Mononuclear cell (primary cell): Measurements from ENCODE around the gene HECTD4. TPM values are rescaled to one million over a fixed set of nuclear protein-coding genes. Genes with fewer than 3 reads are reported as not detected.

Source experiments
- H3K27me3 ChIP-seq: 2 replicates; pipeline ENCODE4 v1.6.0; 2011; ENCODE audit warnings: low read length, control low read depth; ENCODE audit not compliant: insufficient read depth
- H3K4me1 ChIP-seq: 2 replicates; pipeline ENCODE4 v1.5.1; 2011; ENCODE audit warnings: mild to moderate bottlenecking, low read length, control low read depth; ENCODE audit not compliant: insufficient read depth
- H3K4me3 ChIP-seq: 2 replicates; pipeline ENCODE4 v1.5.1; 2011; ENCODE audit warnings: mild to moderate bottlenecking, low read length, moderate library complexity
- H3K9me3 ChIP-seq: 2 replicates; pipeline ENCODE4 v1.5.1; 2011; ENCODE audit warnings: low read depth, mild to moderate bottlenecking, control low read depth, low read length
- total RNA-seq: library from RNA; depleted of rRNA; stranded (reverse); fragments of >200 nt; gene quantifications from one replicate; pipeline ENCODE4 v1.2.3, GENCODE V29; 2012

HECTD4 gene
- total RNA-seq, 1 donor, result 33.9 TPM

- Histone ChIP-seq H3K9me3 (no peaks in the 10 kb centered on the region), H3K27me3 (no peaks in the 10 kb centered on the region), H3K4me3 (peak overlapping the region; percentile 7), H3K4me1 (peaks cover 60% of the 10 kb centered on the region)
Observed at GRCh38 chr12:112130441-112130998, 251.7 kb downstream of the HECTD4 start.

GRCh38 chr12:112126911-112127310 is 255.3 kb downstream of the HECTD4 start:
- Histone ChIP-seq H3K27me3 (no peaks in the 10 kb centered on the region), H3K4me1 (peaks cover 55% of the 10 kb centered on the region), H3K9me3 (no peaks in the 10 kb centered on the region), H3K4me3 (peak overlapping the region; percentile 97)

GRCh38 chr12:112126000-112126438 is 256.2 kb downstream of the HECTD4 start:
- H3K4me1 ChIP-seq, result peaks cover 50% of the 10 kb centered on the region
- H3K9me3 ChIP-seq, result no peaks in the 10 kb centered on the region
- H3K4me3 ChIP-seq, result peak overlapping the region; percentile 97
- H3K27me3 ChIP-seq, result no peaks in the 10 kb centered on the region

- Histone ChIP-seq H3K4me1 (peaks cover 47% of the 10 kb centered on the region), H3K27me3 (no peaks in the 10 kb centered on the region), H3K4me3 (peak within 1 kb of the TSS; percentile 97), H3K9me3 (no peaks in the 10 kb centered on the region)
Observed at GRCh38 chr12:112125250-112125999, 256.8 kb downstream of the HECTD4 start, which contains the start of gene TRAFD1. Gene TRAFD1 (plus strand): TSS chr12:112125560. CDS start chr12:112130523, 4,963 bp downstream.

- Histone ChIP-seq H3K9me3 (no peaks in the 10 kb centered on the region), H3K4me1 (peaks cover 48% of the 10 kb centered on the region), H3K27me3 (no peaks in the 10 kb centered on the region), H3K4me3 (no peak overlapping the region)
Observed at GRCh38 chr12:112124918-112125249, 257.3 kb downstream of the HECTD4 start.

GRCh38 chr12:112122823-112123690 is 259.2 kb downstream of the HECTD4 start:
- Histone ChIP-seq H3K27me3 (no peaks in the 10 kb centered on the region), H3K4me3 (no peak overlapping the region), H3K9me3 (no peaks in the 10 kb centered on the region)

DNA sequence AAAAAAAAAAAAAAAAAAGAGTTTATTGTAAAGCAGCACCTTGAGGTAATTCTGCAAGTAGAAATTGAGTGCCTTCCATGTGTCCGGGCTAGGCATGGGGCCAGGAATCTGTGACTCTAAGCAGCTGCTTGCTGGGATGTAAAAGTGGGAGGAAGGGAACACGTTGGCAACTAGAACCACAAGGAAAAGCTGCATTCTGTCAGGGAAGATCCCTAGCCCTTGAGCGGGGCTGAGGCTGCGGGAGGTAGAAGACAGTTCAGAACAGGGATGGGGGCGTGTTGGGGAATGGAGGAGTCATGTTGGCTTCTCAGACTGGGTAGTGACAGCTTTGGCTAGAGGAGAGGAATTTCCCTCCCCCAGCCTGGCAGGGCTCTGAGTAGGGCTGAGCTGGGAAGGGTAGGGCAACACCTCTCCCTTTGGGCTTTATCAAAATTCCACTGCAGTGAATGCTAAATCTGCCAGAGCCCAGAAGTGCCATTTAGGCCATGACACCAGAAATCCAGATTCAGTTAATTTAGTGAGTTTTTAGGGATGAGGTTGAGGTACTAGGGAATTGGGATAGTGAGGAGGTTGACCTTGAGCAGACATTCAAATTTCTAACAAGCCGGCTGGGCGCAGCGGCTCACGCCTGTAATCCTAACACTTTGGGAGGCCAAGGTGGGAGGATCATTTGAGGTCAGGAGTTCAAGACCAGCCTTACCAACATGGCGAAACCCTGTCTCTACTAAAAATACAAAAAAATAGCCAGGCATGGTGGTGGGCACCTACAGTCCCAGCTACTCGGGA is 260.3 kb downstream of the HECTD4 start:
- no peak overlapping the region for H3K4me3 ChIP-seq
- H3K4me1 ChIP-seq, result peaks cover 30% of the 10 kb centered on the region
- no peaks in the 10 kb centered on the region for H3K27me3 ChIP-seq
- no peaks in the 10 kb centered on the region for H3K9me3 ChIP-seq

More at GRCh38 chr12:112122823-112123690, 259.2 kb downstream of the HECTD4 start:
- peaks cover 34% of the 10 kb centered on the region for H3K4me1 ChIP-seq

- H3K4me3 ChIP-seq, result no peak overlapping the region
- H3K4me1 ChIP-seq, result peaks cover 33% of the 10 kb centered on the region
- no peaks in the 10 kb centered on the region for H3K27me3 ChIP-seq
- H3K9me3 ChIP-seq, result no peaks in the 10 kb centered on the region
Observed at GRCh38 chr12:112117685-112118084, 264.5 kb downstream of the HECTD4 start.

- Histone ChIP-seq H3K4me3 (no peak overlapping the region), H3K27me3 (no peaks in the 10 kb centered on the region), H3K9me3 (no peaks in the 10 kb centered on the region), H3K4me1 (peaks cover 39% of the 10 kb centered on the region)
Observed at GRCh38 chr12:112116232-112117060, 265.8 kb downstream of the HECTD4 start.

DNA sequence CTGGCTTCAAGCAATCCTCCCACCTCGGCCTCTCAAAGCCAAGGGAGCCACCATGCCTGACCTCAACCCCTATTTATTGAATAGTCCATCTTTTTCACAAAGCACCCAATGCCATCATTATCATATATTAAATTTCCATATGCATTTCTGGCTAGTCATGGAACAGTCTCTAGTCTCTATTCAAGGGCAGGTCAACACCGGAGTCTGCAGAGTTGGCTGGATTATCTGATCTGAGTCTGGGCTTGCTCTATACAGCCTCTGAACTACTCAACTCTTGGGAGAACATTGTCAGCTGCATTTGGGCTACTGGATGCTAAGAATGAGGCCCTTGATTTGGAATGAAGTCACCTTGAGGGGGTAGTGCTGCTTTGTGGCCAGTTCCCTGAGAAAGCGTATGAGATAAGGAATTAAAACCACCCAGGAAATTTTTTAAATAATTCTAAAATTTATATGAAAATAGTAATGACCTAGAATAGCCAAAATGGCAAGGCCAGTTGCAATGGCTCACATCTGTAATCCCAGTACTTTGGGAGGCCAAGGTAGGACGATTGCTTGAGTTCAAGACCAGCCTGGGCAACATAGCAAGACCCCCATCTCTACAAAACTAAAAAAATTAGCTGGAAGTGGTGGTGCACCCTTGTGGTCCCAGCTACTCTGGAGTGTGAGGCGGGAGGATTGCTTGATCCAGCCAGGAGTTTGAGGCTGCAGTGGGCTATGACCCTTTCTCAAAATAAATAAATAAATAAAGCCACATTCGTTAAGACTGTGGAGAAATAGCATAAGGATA is 266.8 kb downstream of the HECTD4 start:
- H3K4me3 ChIP-seq, result no peak overlapping the region
- no peaks in the 10 kb centered on the region for H3K9me3 ChIP-seq
- H3K4me1 ChIP-seq, result peaks cover 39% of the 10 kb centered on the region

GRCh38 chr12:112112409-112113133 is 269.7 kb downstream of the HECTD4 start:
- no peak overlapping the region for H3K4me3 ChIP-seq
- H3K9me3 ChIP-seq, result no peaks in the 10 kb centered on the region
- no peaks in the 10 kb centered on the region for H3K27me3 ChIP-seq
- peaks cover 43% of the 10 kb centered on the region for H3K4me1 ChIP-seq

More for the DNA sequence above, 266.8 kb downstream of the HECTD4 start:
- H3K27me3 ChIP-seq, result no peaks in the 10 kb centered on the region

- H3K4me1 ChIP-seq, result peaks cover 43% of the 10 kb centered on the region
- no peaks in the 10 kb centered on the region for H3K9me3 ChIP-seq
- H3K27me3 ChIP-seq, result no peaks in the 10 kb centered on the region
- no peak overlapping the region for H3K4me3 ChIP-seq
Observed at GRCh38 chr12:112111931-112112330, 270.3 kb downstream of the HECTD4 start.
